ENCODE results near the gene CLASP2. TPM values are rescaled to one million over a fixed set of nuclear protein-coding genes. Genes with fewer than 3 reads are reported as not detected.

The CLASP2 gene
- total RNA-seq, 1 experiment from 2014 or later = 36.5 TPM

DNA sequence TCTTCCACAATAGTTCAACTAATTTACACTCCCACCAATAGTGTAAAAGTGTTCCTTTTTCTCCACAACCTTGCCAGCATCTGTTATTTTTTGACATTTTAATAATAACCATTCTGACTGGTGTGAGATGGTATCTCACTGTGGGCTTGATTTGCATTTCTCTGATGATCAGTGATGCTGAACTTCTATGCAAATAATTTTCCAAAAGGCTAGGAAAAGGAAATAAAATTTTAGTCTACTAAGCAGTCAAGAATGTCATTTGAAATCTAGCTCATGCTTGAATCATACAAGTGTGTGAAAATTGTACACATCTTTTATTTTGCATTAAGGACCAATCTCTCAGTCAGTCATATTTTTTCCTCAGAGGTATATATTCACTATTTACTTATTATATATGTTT lies 176.1 kb downstream of the CLASP2 start:
- H3K36me3 ChIP-seq (ENCODE audit: low read depth) = no peaks in the 10 kb centered on the region
- POLR2A ChIA-PET (ENCODE audit: unreplicated experiment) = no interaction called here
- BruUV-seq (replicated peaks) = no TSS peak

DNA sequence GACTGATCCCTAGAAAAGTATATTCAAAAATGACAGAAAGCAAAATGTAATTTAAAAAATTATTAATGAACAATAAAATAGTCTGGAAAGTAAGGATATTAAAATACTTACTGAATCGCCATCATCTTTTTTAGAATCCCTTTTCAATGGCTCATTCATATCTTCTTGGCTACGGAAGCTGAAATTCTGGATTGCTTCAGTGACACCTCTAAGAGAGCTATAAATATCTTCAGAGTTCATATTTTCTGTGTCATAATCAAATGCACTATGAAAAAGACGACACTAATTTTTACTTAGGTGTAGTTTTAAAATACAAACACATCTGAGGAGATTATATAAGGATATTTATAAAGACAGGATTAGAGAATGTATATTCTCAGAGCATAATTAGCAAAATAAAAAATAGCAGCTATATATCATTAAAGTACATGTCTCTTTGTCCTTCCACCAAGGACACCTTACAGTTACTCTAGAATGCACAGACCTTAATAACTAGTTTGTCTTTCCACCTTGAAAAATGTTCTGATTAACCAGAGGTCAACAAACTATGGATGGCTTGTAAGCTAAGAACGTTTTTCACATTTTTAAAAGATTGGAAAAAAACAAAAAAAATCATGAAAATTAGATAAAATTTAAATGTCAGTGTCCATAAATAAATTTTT lies 179.2 kb downstream of the CLASP2 start:
- H3K9me2 ChIP-seq (ENCODE audit: insufficient read depth) = no peaks in the 10 kb centered on the region
- TF ChIP-seq, protein P1, sequence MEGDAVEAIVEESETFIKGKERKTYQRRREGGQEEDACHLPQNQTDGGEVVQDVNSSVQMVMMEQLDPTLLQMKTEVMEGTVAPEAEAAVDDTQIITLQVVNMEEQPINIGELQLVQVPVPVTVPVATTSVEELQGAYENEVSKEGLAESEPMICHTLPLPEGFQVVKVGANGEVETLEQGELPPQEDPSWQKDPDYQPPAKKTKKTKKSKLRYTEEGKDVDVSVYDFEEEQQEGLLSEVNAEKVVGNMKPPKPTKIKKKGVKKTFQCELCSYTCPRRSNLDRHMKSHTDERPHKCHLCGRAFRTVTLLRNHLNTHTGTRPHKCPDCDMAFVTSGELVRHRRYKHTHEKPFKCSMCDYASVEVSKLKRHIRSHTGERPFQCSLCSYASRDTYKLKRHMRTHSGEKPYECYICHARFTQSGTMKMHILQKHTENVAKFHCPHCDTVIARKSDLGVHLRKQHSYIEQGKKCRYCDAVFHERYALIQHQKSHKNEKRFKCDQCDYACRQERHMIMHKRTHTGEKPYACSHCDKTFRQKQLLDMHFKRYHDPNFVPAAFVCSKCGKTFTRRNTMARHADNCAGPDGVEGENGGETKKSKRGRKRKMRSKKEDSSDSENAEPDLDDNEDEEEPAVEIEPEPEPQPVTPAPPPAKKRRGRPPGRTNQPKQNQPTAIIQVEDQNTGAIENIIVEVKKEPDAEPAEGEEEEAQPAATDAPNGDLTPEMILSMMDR (conservative IDR thresholded peaks at IDR 0.05) = no peak
- TF ChIP-seq EZH2 (IDR thresholded peaks at IDR 0.05; ENCODE audit: low read depth) = no peak

More for the DNA sequence above, 176.1 kb downstream of the CLASP2 start:
- Histone ChIP-seq H4K20me1 (ENCODE audit: insufficient read depth) (no peaks in the 10 kb centered on the region), H3K9me2 (ENCODE audit: insufficient read depth) (no peaks in the 10 kb centered on the region), H3K79me2 (ENCODE audit: low read depth) (no peaks in the 10 kb centered on the region), H3K4me3 (no peak overlapping the region), H3K9me3 (ENCODE audit: insufficient read depth, low read depth) (no peaks in the 10 kb centered on the region), H3K27me3 (ENCODE audit: insufficient read depth, low read depth) (no peaks in the 10 kb centered on the region), H2AFZ (no peak overlapping the region), H3F3A (ENCODE audit: insufficient read depth, low read depth) (no peaks in the 10 kb centered on the region), H3K4me2 (no peak overlapping the region), H3K4me1 (replicated peaks; ENCODE audit: insufficient read depth) (no peaks in the 10 kb centered on the region), H3K27ac (no peak overlapping the region)
- intact Hi-C loops (cut with micrococcal nuclease; ENCODE audit: unreplicated experiment) = no loop called here
- CTCF ChIA-PET = no interaction called here
- DNase-seq = no peak
- TF ChIP-seq, protein P1 (conservative IDR thresholded peaks at IDR 0.05) = no peak
- TF ChIP-seq EZH2 (IDR thresholded peaks at IDR 0.05; ENCODE audit: low read depth) = no peak

DNA sequence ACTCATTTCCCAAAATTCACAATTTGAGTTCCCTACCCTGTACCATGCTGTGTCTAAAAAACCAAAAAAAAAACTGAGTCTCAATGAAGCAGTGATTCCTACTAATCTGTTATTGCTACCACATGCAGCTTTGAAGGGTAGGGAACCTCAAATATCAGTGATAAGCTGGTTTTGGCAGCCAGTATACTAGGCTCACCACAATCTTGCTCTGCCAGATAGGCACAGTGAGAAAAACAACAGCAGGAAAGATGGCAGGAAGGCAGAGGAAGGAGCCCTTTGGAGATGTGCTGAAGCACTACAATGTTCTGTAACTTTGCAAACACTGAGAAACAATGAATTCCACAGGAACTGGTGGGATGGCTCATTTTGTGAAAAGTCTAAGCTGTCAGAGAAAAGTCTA lies 180.9 kb downstream of the CLASP2 start:
- Histone ChIP-seq H3K9me2 (ENCODE audit: insufficient read depth) (no peaks in the 10 kb centered on the region), H3K79me2 (ENCODE audit: low read depth) (no peaks in the 10 kb centered on the region), H3K27me3 (ENCODE audit: insufficient read depth, low read depth) (no peaks in the 10 kb centered on the region), H3K9me3 (ENCODE audit: insufficient read depth, low read depth) (no peaks in the 10 kb centered on the region), H3K36me3 (ENCODE audit: low read depth) (no peaks in the 10 kb centered on the region), H3K4me2 (no peak overlapping the region), H2AFZ (no peak overlapping the region), H4K20me1 (ENCODE audit: insufficient read depth) (no peaks in the 10 kb centered on the region), H3F3A (ENCODE audit: insufficient read depth, low read depth) (no peaks in the 10 kb centered on the region), H3K4me1 (replicated peaks; ENCODE audit: insufficient read depth) (no peaks in the 10 kb centered on the region), H3K4me3 (no peak overlapping the region), H3K27ac (no peak overlapping the region)
- no peak for TF ChIP-seq EZH2 (IDR thresholded peaks at IDR 0.05; ENCODE audit: low read depth)
- TF ChIP-seq, protein P1 (conservative IDR thresholded peaks at IDR 0.05) = no peak
- ChIA-PET CTCF (no interaction called here), POLR2A (ENCODE audit: unreplicated experiment) (no interaction called here)
- BruUV-seq (replicated peaks) = no TSS peak
- intact Hi-C loops (cut with micrococcal nuclease; ENCODE audit: unreplicated experiment) = no loop called here
- DNase-seq = no peak

More for the DNA sequence above, 179.2 kb downstream of the CLASP2 start:
- POLR2A ChIA-PET (ENCODE audit: unreplicated experiment) = no interaction called here
- Histone ChIP-seq H3K27me3 (ENCODE audit: insufficient read depth, low read depth) (no peaks in the 10 kb centered on the region), H3K79me2 (ENCODE audit: low read depth) (no peaks in the 10 kb centered on the region), H3K4me2 (no peak overlapping the region), H3K4me3 (no peak overlapping the region), H3K36me3 (ENCODE audit: low read depth) (no peaks in the 10 kb centered on the region), H3K9me3 (ENCODE audit: insufficient read depth, low read depth) (no peaks in the 10 kb centered on the region), H4K20me1 (ENCODE audit: insufficient read depth) (no peaks in the 10 kb centered on the region), H2AFZ (no peak overlapping the region), H3F3A (ENCODE audit: insufficient read depth, low read depth) (no peaks in the 10 kb centered on the region), H3K4me1 (replicated peaks; ENCODE audit: insufficient read depth) (no peaks in the 10 kb centered on the region), H3K27ac (no peak overlapping the region)
- BruUV-seq (replicated peaks) = no TSS peak
- no peak for DNase-seq
- CTCF ChIA-PET = no interaction called here
- intact Hi-C loops (cut with micrococcal nuclease; ENCODE audit: unreplicated experiment) = no loop called here
